Stimulated activated naive B cell treated with anti-CD40 and anti-IgM and Interleukin-4, amounts not matched to agents 10 μg/mL and 1 μg/mL and 100 μg/mL, for 72 hours (primary cell): Measurements from ENCODE around the gene PLCH2.
A peak's percentile ranks its signal among the peaks of the same experiment; 100 is the strongest.

Experiments
- ATAC-seq, 2 donors: fragments of 150-1000 bp; cut with Tn5 transposase; replicated peaks; 2 replicates each; pipeline ENCODE4 v1.10.0; 2021; ENCODE audit warnings: moderate library complexity in 1 of 2
- DNase-seq: peaks from one replicate; pipeline ENCODE4 v3.0.0; 2021
- H3K27ac Mint-ChIP-seq: one replicate; pipeline ENCODE4 v1.8.0; 2022; ENCODE audit warnings: mild to moderate bottlenecking, mixed read lengths
- H3K27me3 Mint-ChIP-seq, 2 donors: one replicate each; pipeline ENCODE4 v1.8.0; 2022; ENCODE audit warnings: mixed read lengths in 2 of 2
- H3K36me3 Mint-ChIP-seq, 2 donors: one replicate each; pipeline ENCODE4 v1.8.0; 2022; ENCODE audit warnings: mixed read lengths in 2 of 2, mild to moderate bottlenecking in 1 of 2
- H3K4me1 Mint-ChIP-seq, 2 donors: one replicate each; pipeline ENCODE4 v1.8.0; 2022; ENCODE audit warnings: mixed read lengths in 2 of 2, mild to moderate bottlenecking in 1 of 2
- H3K4me3 Mint-ChIP-seq, 2 donors: one replicate each; pipeline ENCODE4 v1.8.0; 2022; ENCODE audit warnings: mild to moderate bottlenecking in 2 of 2, mixed read lengths in 2 of 2, moderate library complexity in 1 of 2
- H3K9me3 Mint-ChIP-seq, 2 donors: one replicate each; pipeline ENCODE4 v1.8.0; 2022; ENCODE audit warnings: mixed read lengths in 2 of 2, mild to moderate bottlenecking in 1 of 2

PLCH2 gene

GRCh38 chr1:2472561-2473177, 3.4 kb upstream of the PLCH2 start:
- no peak overlapping the region for H3K4me3 Mint-ChIP-seq
- peaks cover 16 to 22% of the 10 kb centered on the region in 2 donors for H3K27me3 Mint-ChIP-seq
- DNase-seq (no peak), ATAC-seq (no peak)
- no peak overlapping the region for H3K27ac Mint-ChIP-seq
- no peaks in the 10 kb centered on the region for H3K9me3 Mint-ChIP-seq
- H3K4me1 Mint-ChIP-seq = peaks cover 15 to 17% of the 10 kb centered on the region in 2 donors
- H3K36me3 Mint-ChIP-seq = no peaks in the 10 kb centered on the region

- no peak overlapping the region for H3K27ac Mint-ChIP-seq
- no peak overlapping the region for H3K4me3 Mint-ChIP-seq
- H3K36me3 Mint-ChIP-seq = no peaks in the 10 kb centered on the region
- no peak for DNase-seq
- peaks cover 15 to 19% of the 10 kb centered on the region in 2 donors for H3K27me3 Mint-ChIP-seq
- no peaks in the 10 kb centered on the region for H3K9me3 Mint-ChIP-seq
- ATAC-seq = no peak
- H3K4me1 Mint-ChIP-seq = peaks cover 15 to 17% of the 10 kb centered on the region in 2 donors
These were observed 2.9 kb upstream of the PLCH2 start for GRCh38 chr1:2473198-2473597.

GRCh38 chr1:2474104-2474844, 1.8 kb upstream of the PLCH2 start:
- H3K27me3 Mint-ChIP-seq = peaks cover 8 to 12% of the 10 kb centered on the region in 2 donors

GRCh38 chr1:2474933-2475371, 1.1 kb upstream of the PLCH2 start:
- Mint-ChIP-seq H3K36me3 (no peaks in the 10 kb centered on the region), H3K27ac (no peak overlapping the region), H3K27me3 (peaks cover 8 to 10% of the 10 kb centered on the region in 2 donors), H3K9me3 (no peaks in the 10 kb centered on the region), H3K4me3 (no peak overlapping the region), H3K4me1 (peaks cover 11 to 15% of the 10 kb centered on the region in 2 donors)
- DNase-seq (no peak), ATAC-seq (no peak)

More at GRCh38 chr1:2474104-2474844, 1.8 kb upstream of the PLCH2 start:
- H3K9me3 Mint-ChIP-seq = no peaks in the 10 kb centered on the region
- H3K4me3 Mint-ChIP-seq = no peak overlapping the region
- H3K27ac Mint-ChIP-seq = no peak overlapping the region
- H3K36me3 Mint-ChIP-seq = no peaks in the 10 kb centered on the region
- DNase-seq (no peak), ATAC-seq (peak in 1 of 2 donors; percentile 15)
- peaks cover 12 to 17% of the 10 kb centered on the region in 2 donors for H3K4me1 Mint-ChIP-seq

- Mint-ChIP-seq H3K36me3 (no peaks in the 10 kb centered on the region), H3K4me3 (no peak overlapping the region), H3K9me3 (no peaks in the 10 kb centered on the region), H3K27me3 (peaks cover 4% of the 10 kb centered on the region in 2 donors), H3K4me1 (peaks cover 8 to 9% of the 10 kb centered on the region in 2 donors), H3K27ac (no peak overlapping the region)
- ATAC-seq (no peak), DNase-seq (no peak)
These were observed 518 bp upstream of the PLCH2 start for GRCh38 chr1:2475571-2475970.

GRCh38 chr1:2477309-2477708, 1.2 kb downstream of the PLCH2 start:
- H3K27me3 Mint-ChIP-seq = peaks cover 0 to 4% of the 10 kb centered on the region in 2 donors
- H3K9me3 Mint-ChIP-seq = no peaks in the 10 kb centered on the region
- no peak overlapping the region for H3K4me3 Mint-ChIP-seq
- ATAC-seq = no peak
- no peak overlapping the region for H3K27ac Mint-ChIP-seq
- peaks cover 2 to 7% of the 10 kb centered on the region in 2 donors for H3K4me1 Mint-ChIP-seq
- no peaks in the 10 kb centered on the region for H3K36me3 Mint-ChIP-seq
- no peak for DNase-seq

- Mint-ChIP-seq H3K4me3 (no peak overlapping the region), H3K4me1 (peaks cover 2 to 7% of the 10 kb centered on the region in 2 donors), H3K27me3 (peaks cover 0 to 4% of the 10 kb centered on the region in 2 donors), H3K36me3 (no peaks in the 10 kb centered on the region), H3K9me3 (no peaks in the 10 kb centered on the region), H3K27ac (no peak overlapping the region)
- ATAC-seq (no peak), DNase-seq (no peak)
These were observed 1.9 kb downstream of the PLCH2 start for GRCh38 chr1:2477791-2478499.

- no peak for DNase-seq
These were observed 3.1 kb downstream of the PLCH2 start for GRCh38 chr1:2479186-2479585.

GRCh38 chr1:2479618-2480017, 3.5 kb downstream of the PLCH2 start:
- no peak for ATAC-seq
- H3K36me3 Mint-ChIP-seq = no peaks in the 10 kb centered on the region
- no peak overlapping the region for H3K27ac Mint-ChIP-seq
- peaks cover 0 to 4% of the 10 kb centered on the region in 2 donors for H3K27me3 Mint-ChIP-seq
- H3K4me3 Mint-ChIP-seq = no peak overlapping the region
- H3K9me3 Mint-ChIP-seq = no peaks in the 10 kb centered on the region
- peaks cover 6 to 13% of the 10 kb centered on the region in 2 donors for H3K4me1 Mint-ChIP-seq
- DNase-seq = no peak

More at GRCh38 chr1:2479186-2479585, 3.1 kb downstream of the PLCH2 start:
- peaks cover 0 to 4% of the 10 kb centered on the region in 2 donors for H3K27me3 Mint-ChIP-seq
- ATAC-seq = no peak
- H3K4me1 Mint-ChIP-seq = peaks cover 6 to 10% of the 10 kb centered on the region in 2 donors
- no peaks in the 10 kb centered on the region for H3K9me3 Mint-ChIP-seq
- H3K36me3 Mint-ChIP-seq = no peaks in the 10 kb centered on the region
- no peak overlapping the region for H3K27ac Mint-ChIP-seq
- no peak overlapping the region for H3K4me3 Mint-ChIP-seq

GRCh38 chr1:2480236-2480985, 4.3 kb downstream of the PLCH2 start:
- no peak for DNase-seq
- H3K27ac Mint-ChIP-seq = no peak overlapping the region
- peaks cover 6 to 16% of the 10 kb centered on the region in 2 donors for H3K4me1 Mint-ChIP-seq
- ATAC-seq = no peak
- H3K9me3 Mint-ChIP-seq = no peaks in the 10 kb centered on the region
- no peak overlapping the region for H3K4me3 Mint-ChIP-seq
- no peaks in the 10 kb centered on the region for H3K36me3 Mint-ChIP-seq
- H3K27me3 Mint-ChIP-seq = peaks cover 0 to 4% of the 10 kb centered on the region in 2 donors

GRCh38 chr1:2480986-2481364, 4.9 kb downstream of the PLCH2 start:
- Mint-ChIP-seq H3K36me3 (no peaks in the 10 kb centered on the region), H3K27me3 (peaks cover 0 to 4% of the 10 kb centered on the region in 2 donors), H3K4me3 (no peak overlapping the region), H3K9me3 (no peaks in the 10 kb centered on the region), H3K4me1 (peaks cover 6 to 16% of the 10 kb centered on the region in 2 donors), H3K27ac (no peak overlapping the region)
- DNase-seq = no peak
- peak; percentile 35 to 45 for ATAC-seq

- Mint-ChIP-seq H3K4me1 (peaks cover 6 to 16% of the 10 kb centered on the region in 2 donors), H3K4me3 (no peak overlapping the region), H3K36me3 (no peaks in the 10 kb centered on the region), H3K27ac (no peak overlapping the region), H3K27me3 (peaks cover 0 to 4% of the 10 kb centered on the region in 2 donors), H3K9me3 (no peaks in the 10 kb centered on the region)
- no peak for ATAC-seq
- no peak for DNase-seq
These were observed 5.8 kb downstream of the PLCH2 start for GRCh38 chr1:2481885-2482284.

- Mint-ChIP-seq H3K4me3 (no peak overlapping the region), H3K9me3 (peaks cover 1% of the 10 kb centered on the region in 2 donors)
- DNase-seq = no peak
These were observed 6.5 kb downstream of the PLCH2 start for GRCh38 chr1:2482588-2482987.

GRCh38 chr1:2483026-2483425, 6.9 kb downstream of the PLCH2 start:
- no peak overlapping the region for H3K27ac Mint-ChIP-seq
- H3K4me1 Mint-ChIP-seq = peaks cover 4 to 16% of the 10 kb centered on the region in 2 donors
- ATAC-seq = no peak
- peaks cover 2 to 6% of the 10 kb centered on the region in 2 donors for H3K9me3 Mint-ChIP-seq
- peaks cover 2 to 6% of the 10 kb centered on the region in 2 donors for H3K36me3 Mint-ChIP-seq
- H3K4me3 Mint-ChIP-seq = no peak overlapping the region
- no peak for DNase-seq
- no peaks in the 10 kb centered on the region for H3K27me3 Mint-ChIP-seq

More at GRCh38 chr1:2482588-2482987, 6.5 kb downstream of the PLCH2 start:
- no peak overlapping the region for H3K27ac Mint-ChIP-seq
- H3K4me1 Mint-ChIP-seq = peaks cover 4 to 16% of the 10 kb centered on the region in 2 donors
- ATAC-seq = no peak
- no peaks in the 10 kb centered on the region for H3K27me3 Mint-ChIP-seq
- H3K36me3 Mint-ChIP-seq = peaks cover 1 to 2% of the 10 kb centered on the region in 2 donors
